ENCODE data around the gene RUNX1. TPM values are rescaled to one million over a fixed set of nuclear protein-coding genes. Genes with fewer than 3 reads are reported as not detected.
A peak's percentile ranks its signal among the peaks of the same experiment; 100 is the strongest.

RUNX1 gene
- total and polyA plus RNA-seq, 2 donors = 18.5 to 29.6 TPM

DNA sequence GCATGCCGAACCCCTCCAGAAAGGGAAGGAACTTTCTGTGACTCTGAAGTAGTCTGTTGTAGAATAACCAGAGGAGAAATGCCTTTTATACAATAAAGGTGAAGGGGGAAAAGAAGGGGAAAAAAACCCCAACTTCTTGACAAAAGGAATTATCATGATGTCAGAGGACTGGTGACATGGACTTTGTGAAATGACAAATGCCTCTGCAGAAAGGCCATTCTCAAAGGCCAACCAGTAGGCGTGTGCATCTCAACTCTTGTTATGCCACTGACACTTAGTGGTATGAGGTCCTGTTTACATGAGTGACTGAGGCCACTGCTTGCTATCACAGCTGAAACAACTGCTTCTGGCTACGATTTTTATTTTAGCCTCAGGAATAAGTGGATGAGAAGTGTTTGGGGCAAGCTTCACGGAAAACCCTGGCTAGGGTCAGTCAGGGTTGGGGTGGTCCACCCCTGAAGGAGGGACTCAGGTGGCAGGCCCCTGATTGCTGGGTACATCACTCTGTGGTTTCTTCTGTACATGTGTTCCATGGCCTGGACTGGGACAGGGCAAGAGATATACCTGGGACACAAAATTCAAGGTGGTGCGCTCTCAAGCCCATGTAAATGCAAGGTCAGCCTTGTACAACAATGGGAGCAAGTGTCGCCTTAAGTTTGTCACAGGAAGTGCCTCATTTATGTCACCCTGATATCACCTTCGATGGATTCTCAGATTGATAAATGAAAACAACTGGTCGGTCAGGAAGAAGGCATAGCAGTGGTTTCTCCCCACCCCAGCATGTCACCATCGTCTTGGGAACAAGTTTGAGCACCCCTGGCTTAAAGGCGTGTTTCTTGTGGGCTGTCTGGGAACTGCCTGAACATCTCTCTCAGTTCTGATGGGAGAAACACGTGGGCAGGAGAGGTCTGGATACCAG, 12.4 kb downstream of the RUNX1 start:
- Histone ChIP-seq H3K4me3 (ENCODE audit: low read length in 2 of 2) (no peak overlapping the region), H3K27me3 (ENCODE audit: control insufficient read depth in 2 of 2, insufficient read depth in 1 of 2, low read length in 1 of 2) (no peaks in the 10 kb centered on the region), H3K4me1 (ENCODE audit: control insufficient read depth in 2 of 2, insufficient read depth in 2 of 2, low read length in 2 of 2) (peaks cover 63 to 83% of the 10 kb centered on the region in 2 donors), H3K9me3 (ENCODE audit: control insufficient read depth in 2 of 2, insufficient read depth in 1 of 2, low read length in 1 of 2) (no peaks in the 10 kb centered on the region), H3K36me3 (ENCODE audit: control insufficient read depth in 2 of 2, insufficient read depth in 2 of 2, low read length in 1 of 2) (peaks cover 23 to 77% of the 10 kb centered on the region in 2 donors), H3K27ac (ENCODE audit: low read depth in 1 of 2, low read length in 1 of 2) (peak overlapping the region; percentile 27 to 46)
- 80% methylated on average over 11 of the region's 11 CpGs for WGBS
- peak in 1 of 9 donors; percentile 4 for DNase-seq (ENCODE audit: low read depth in 6 of 9, low spot score in 9 of 9)

DNA sequence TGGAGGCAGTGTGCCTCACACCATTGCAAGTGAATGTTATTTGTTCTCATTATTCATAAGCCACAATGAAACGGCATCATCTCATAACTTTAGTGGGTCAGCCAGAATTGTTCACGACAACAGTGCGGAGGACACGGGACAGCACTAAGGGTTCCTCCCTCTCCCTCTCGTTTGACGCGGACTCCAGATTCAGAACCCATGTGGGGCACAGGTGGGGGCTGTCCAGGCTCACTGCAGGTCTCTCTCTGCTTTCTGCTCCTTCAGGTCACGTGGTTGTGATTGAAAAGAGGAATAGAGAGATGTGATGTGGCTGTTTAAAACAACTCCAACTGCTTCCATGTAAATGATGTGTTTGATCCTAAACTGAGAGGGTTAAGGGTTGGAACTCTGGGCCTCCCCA, 13.5 kb downstream of the RUNX1 start:
- Histone ChIP-seq H3K36me3 (ENCODE audit: control insufficient read depth in 2 of 2, insufficient read depth in 2 of 2, low read length in 1 of 2) (peaks cover 23 to 74% of the 10 kb centered on the region in 2 donors), H3K27ac (ENCODE audit: low read depth in 1 of 2, low read length in 1 of 2) (peak overlapping the region in 1 of 2 donors; percentile 5), H3K4me3 (ENCODE audit: low read length in 2 of 2) (no peak overlapping the region), H3K4me1 (ENCODE audit: control insufficient read depth in 2 of 2, insufficient read depth in 2 of 2, low read length in 2 of 2) (peaks cover 58 to 72% of the 10 kb centered on the region in 2 donors), H3K9me3 (ENCODE audit: control insufficient read depth in 2 of 2, insufficient read depth in 1 of 2, low read length in 1 of 2) (no peaks in the 10 kb centered on the region), H3K27me3 (ENCODE audit: control insufficient read depth in 2 of 2, insufficient read depth in 1 of 2, low read length in 1 of 2) (no peaks in the 10 kb centered on the region)
- WGBS = 82% methylated on average over 8 of the region's 8 CpGs
- DNase-seq (ENCODE audit: low read depth in 6 of 9, low spot score in 9 of 9) = peak in 1 of 9 donors; percentile 27

DNA sequence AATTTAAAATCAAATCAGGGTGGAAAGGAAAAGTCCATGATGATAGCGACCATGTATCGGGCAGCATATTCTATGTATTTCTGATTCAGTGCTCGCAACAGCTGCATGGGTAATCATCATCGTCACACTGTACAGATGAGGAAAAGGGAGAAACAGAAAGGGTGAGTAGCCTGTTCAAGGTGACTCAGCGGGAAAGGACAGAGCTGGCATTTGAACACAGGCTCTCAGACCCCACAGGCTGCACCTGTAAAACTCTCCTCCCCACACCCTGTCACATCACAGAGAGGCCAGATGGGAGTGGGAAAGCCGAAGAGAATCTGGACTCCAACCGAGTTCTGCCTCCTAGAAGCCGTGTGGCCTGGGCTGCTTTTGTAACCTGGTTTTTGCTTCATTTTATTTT, 14.0 kb downstream of the RUNX1 start:
- H3K36me3 ChIP-seq (ENCODE audit: control insufficient read depth in 2 of 2, insufficient read depth in 2 of 2, low read length in 1 of 2) = peaks cover 23 to 74% of the 10 kb centered on the region in 2 donors
- H3K4me1 ChIP-seq (ENCODE audit: control insufficient read depth in 2 of 2, insufficient read depth in 2 of 2, low read length in 2 of 2) = peaks cover 54 to 68% of the 10 kb centered on the region in 2 donors
- H3K27me3 ChIP-seq (ENCODE audit: control insufficient read depth in 2 of 2, insufficient read depth in 1 of 2, low read length in 1 of 2) = no peaks in the 10 kb centered on the region
- no peaks in the 10 kb centered on the region for H3K9me3 ChIP-seq (ENCODE audit: control insufficient read depth in 2 of 2, insufficient read depth in 1 of 2, low read length in 1 of 2)
- DNase-seq (ENCODE audit: low read depth in 6 of 9, low spot score in 9 of 9) = peak in 1 of 9 donors; percentile 6
- 81% methylated on average over 8 of the region's 8 CpGs for WGBS
- no peak overlapping the region for H3K4me3 ChIP-seq (ENCODE audit: low read length in 2 of 2)
- no peak overlapping the region for H3K27ac ChIP-seq (ENCODE audit: low read depth in 1 of 2, low read length in 1 of 2)

DNA sequence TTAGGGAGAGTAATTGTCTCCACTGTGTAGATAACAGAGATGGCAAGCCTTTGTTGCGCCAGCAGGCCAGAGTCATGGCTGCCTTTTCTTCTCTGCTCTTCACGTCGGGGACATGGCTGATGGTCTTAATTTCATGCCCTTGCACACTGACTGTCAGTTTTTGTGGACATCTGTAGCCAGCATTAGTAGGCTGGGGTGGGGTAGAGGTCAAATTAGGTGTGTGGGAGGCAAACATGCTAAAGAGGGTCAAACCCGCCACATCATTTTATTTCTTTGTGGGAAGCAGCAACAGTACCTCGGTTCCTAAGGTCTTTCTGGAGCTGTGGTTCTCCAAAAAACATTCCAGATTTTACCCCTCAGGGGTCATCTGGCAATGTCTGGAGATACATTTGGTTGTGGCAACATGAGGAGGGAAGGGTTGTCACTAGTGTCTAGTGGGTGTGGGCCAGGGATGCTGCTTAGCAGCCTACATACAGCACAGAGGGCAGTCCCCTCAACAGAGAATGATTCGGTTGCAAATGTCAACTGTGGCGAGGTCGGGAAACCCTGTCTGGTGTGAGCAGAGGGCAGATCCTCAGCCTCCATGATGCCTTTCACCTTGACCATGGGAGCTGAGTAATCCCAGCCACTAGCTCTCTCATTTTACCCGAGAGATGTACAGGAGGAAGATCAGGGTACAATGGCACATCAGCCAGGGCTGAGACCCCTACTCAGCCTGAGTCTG, 14.7 kb downstream of the RUNX1 start:
- Histone ChIP-seq H3K27me3 (ENCODE audit: control insufficient read depth in 2 of 2, insufficient read depth in 1 of 2, low read length in 1 of 2) (no peaks in the 10 kb centered on the region), H3K4me1 (ENCODE audit: control insufficient read depth in 2 of 2, insufficient read depth in 2 of 2, low read length in 2 of 2) (peaks cover 55 to 72% of the 10 kb centered on the region in 2 donors), H3K36me3 (ENCODE audit: control insufficient read depth in 2 of 2, insufficient read depth in 2 of 2, low read length in 1 of 2) (peaks cover 26 to 76% of the 10 kb centered on the region in 2 donors), H3K27ac (ENCODE audit: low read depth in 1 of 2, low read length in 1 of 2) (no peak overlapping the region), H3K4me3 (ENCODE audit: low read length in 2 of 2) (no peak overlapping the region), H3K9me3 (ENCODE audit: control insufficient read depth in 2 of 2, insufficient read depth in 1 of 2, low read length in 1 of 2) (no peaks in the 10 kb centered on the region)
- WGBS = 96% methylated on average over 9 of the region's 9 CpGs
- DNase-seq (ENCODE audit: low read depth in 6 of 9, low spot score in 9 of 9) = no peak

DNA sequence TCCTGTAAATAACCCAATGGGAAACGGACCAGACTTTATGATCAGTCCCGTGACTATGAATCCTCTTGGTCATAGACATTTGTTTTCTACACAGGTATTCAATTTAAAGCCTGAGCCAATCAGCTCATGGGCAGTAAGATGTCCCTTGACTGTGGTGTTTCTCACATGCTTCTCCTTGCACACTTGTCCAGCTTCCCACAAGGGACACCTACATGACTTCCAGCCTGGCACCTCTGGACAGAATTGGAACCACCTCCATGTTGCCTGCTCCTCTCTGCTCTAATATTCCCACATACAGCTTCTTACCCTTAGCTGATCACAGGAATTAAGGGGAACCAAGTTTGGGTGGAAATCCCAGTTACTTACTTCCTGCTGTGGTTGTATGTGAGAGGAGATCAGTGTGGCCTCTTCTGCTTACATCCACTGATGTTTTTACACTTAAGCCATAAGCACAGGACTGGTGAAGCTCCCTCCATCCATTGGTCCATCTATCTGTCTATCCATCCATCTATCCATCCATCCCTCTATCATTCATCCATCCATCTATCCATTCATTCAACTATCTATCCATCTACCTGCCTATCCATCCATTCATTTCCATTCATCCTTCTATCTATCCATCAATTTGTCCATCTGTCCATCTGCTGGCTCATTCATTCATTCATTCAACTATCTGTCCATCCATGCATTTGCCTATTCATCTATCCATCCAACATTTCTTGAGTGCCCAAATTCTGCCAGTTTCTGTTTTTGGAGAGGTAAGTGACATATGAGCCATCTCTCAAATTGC, 16.4 kb downstream of the RUNX1 start:
- Histone ChIP-seq H3K9me3 (ENCODE audit: control insufficient read depth in 2 of 2, insufficient read depth in 1 of 2, low read length in 1 of 2) (no peaks in the 10 kb centered on the region), H3K27ac (ENCODE audit: low read depth in 1 of 2, low read length in 1 of 2) (no peak overlapping the region), H3K4me3 (ENCODE audit: low read length in 2 of 2) (no peak overlapping the region), H3K4me1 (ENCODE audit: control insufficient read depth in 2 of 2, insufficient read depth in 2 of 2, low read length in 2 of 2) (peaks cover 56 to 73% of the 10 kb centered on the region in 2 donors), H3K27me3 (ENCODE audit: control insufficient read depth in 2 of 2, insufficient read depth in 1 of 2, low read length in 1 of 2) (no peaks in the 10 kb centered on the region), H3K36me3 (ENCODE audit: control insufficient read depth in 2 of 2, insufficient read depth in 2 of 2, low read length in 1 of 2) (peaks cover 23 to 70% of the 10 kb centered on the region in 2 donors)
- no peak for DNase-seq (ENCODE audit: low read depth in 6 of 9, low spot score in 9 of 9)
- 97% methylated on average over 2 of the region's 2 CpGs for WGBS

DNA sequence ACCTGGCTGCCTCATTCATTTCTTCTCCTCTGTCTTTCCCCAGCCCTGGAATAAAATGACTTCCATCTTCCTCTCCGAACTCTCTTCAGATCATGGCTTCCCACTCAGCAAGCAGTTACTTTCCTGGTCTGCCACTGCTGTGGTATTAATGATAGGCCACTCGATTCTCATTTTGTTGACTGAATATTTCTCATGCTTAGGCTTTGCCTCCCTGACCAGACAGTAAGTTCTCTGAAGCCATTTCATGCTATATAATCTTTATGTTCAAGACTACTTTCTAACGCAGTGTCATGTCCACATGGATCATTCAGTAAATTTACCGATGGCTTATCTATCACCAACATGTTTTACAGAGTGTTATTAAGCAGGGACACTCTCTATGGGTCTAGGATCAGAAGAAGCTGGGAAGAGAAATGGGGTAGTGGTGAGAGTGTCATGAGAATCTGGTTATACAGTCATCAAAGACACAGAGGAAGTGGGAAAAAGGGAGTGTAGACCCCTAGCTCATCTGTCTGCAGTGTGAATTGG, 20.6 kb downstream of the RUNX1 start:
- 88% methylated on average over 4 of the region's 4 CpGs for WGBS
- DNase-seq (ENCODE audit: low read depth in 6 of 9, low spot score in 9 of 9) = no peak
- Histone ChIP-seq H3K4me3 (ENCODE audit: low read length in 2 of 2) (no peak overlapping the region), H3K9me3 (ENCODE audit: control insufficient read depth in 2 of 2, insufficient read depth in 1 of 2, low read length in 1 of 2) (no peaks in the 10 kb centered on the region), H3K27ac (ENCODE audit: low read depth in 1 of 2, low read length in 1 of 2) (peak overlapping the region; percentile 96 to 98), H3K27me3 (ENCODE audit: control insufficient read depth in 2 of 2, insufficient read depth in 1 of 2, low read length in 1 of 2) (no peaks in the 10 kb centered on the region), H3K4me1 (ENCODE audit: control insufficient read depth in 2 of 2, insufficient read depth in 2 of 2, low read length in 2 of 2) (peaks cover 60 to 73% of the 10 kb centered on the region in 2 donors), H3K36me3 (ENCODE audit: control insufficient read depth in 2 of 2, insufficient read depth in 2 of 2, low read length in 1 of 2) (peaks cover 7 to 41% of the 10 kb centered on the region in 2 donors)

DNA sequence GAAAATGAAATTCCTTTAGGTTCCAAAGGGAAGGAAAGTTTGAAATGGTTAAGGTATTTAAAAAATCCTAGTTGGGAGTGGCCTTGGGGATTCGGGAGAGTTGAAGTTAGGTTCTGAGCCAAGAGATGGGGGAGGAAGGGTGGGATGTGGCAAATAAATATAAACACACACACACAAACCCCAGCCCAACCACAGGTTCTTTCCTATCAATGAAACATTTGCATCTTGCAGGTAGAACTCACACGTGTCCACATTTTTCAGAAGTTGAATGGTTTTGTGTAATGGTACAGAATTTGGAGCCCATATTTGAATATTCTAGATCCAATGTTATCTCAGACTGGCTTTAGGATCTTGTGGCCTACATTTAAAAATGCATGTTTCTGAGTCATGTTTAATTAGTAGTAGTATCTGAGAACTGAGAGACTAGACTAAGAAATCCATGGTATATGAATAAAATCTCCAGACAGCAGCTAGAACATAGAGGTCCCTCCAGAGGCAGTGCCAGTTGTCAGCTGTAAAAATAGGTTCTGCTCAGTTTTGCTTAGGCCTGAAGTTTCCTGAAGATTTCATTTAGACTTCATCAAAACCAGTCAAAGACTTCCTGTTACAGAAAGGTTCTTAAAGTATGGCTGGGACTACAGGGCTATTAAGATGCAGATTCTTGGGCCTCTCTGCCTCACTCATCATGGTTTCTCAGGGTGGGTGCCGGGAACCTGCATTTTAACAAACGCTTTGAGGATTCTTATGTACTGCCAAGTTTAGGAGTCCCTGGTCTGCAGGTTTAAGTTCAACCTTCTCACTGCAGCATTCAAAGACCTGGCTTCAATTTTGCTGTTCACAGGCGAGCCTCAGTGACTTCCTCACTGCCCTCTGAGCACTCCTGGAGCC, 21.3 kb downstream of the RUNX1 start:
- peak in 1 of 9 donors; percentile 70 for DNase-seq (ENCODE audit: low read depth in 6 of 9, low spot score in 9 of 9)
- H3K36me3 ChIP-seq (ENCODE audit: control insufficient read depth in 2 of 2, insufficient read depth in 2 of 2, low read length in 1 of 2) = peaks cover 10 to 40% of the 10 kb centered on the region in 2 donors
- WGBS = 19% methylated on average over 5 of the region's 5 CpGs
- H3K9me3 ChIP-seq (ENCODE audit: control insufficient read depth in 2 of 2, insufficient read depth in 1 of 2, low read length in 1 of 2) = no peaks in the 10 kb centered on the region
- peak overlapping the region; percentile 96 to 98 for H3K27ac ChIP-seq (ENCODE audit: low read depth in 1 of 2, low read length in 1 of 2)
- H3K4me3 ChIP-seq (ENCODE audit: low read length in 2 of 2) = peak overlapping the region; percentile 2 to 44
- H3K27me3 ChIP-seq (ENCODE audit: control insufficient read depth in 2 of 2, insufficient read depth in 1 of 2, low read length in 1 of 2) = no peaks in the 10 kb centered on the region
- H3K4me1 ChIP-seq (ENCODE audit: control insufficient read depth in 2 of 2, insufficient read depth in 2 of 2, low read length in 2 of 2) = peaks cover 66 to 80% of the 10 kb centered on the region in 2 donors

Measured in thymus (tissue), 11 donors.